GM18511 (cell line): ENCODE measurements around the gene PTPRG.

Source experiments
- ATAC-seq: cut with Tn5 transposase; IDR thresholded peaks from one replicate; pipeline ENCODE4 v1.9.1; 2021; ENCODE audit warnings: mild to moderate bottlenecking, moderate library complexity; ENCODE audit not compliant: unreplicated experiment

The PTPRG gene

DNA sequence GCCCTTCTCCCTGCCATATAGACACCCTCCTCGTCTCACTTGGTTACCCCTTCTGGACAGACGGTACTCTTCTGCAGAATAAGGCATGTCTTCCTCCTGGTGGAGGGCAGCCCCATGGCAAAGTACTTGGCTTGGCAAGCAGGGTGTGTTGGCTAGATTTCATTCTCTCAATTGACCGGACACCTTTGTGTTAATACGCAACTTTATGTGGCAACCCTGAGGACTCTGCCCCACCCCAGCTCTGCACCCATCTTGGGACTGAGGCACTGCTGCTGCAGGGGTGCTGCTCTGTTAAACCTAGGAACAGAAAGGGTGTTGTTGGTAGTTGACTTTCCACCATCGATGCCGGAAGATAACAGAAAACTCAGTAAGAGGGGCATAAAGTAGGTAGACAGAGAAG lies 55.2 kb downstream of the PTPRG start:
- ATAC-seq: no peak

DNA sequence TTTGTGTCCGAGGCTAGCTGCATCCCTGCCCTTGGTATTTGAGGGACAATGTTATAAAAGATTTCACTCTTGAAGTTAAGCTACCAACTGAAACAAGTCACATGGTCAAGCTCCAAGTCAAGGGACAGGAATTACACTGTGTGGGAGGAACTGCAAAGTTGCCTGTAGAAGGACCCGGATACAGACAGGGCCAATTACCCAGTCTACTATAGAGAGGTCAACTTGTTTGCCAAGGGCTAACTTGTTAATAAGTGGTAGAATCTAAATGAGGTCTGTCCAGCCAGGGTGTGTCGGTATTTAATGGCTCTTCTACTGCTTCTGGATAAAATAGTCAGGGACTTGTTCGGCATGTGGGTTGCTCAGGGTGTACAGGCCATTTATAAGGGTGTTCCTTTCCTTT lies 55.7 kb downstream of the PTPRG start:
- no peak for ATAC-seq

- no peak for ATAC-seq
These were observed 56.3 kb downstream of the PTPRG start for GRCh38 chr3:61617651-61618050.

- no peak for ATAC-seq
These were observed 56.9 kb downstream of the PTPRG start for GRCh38 chr3:61618231-61618630.

GRCh38 chr3:61618871-61619270 lies 57.5 kb downstream of the PTPRG start:
- no peak for ATAC-seq

DNA sequence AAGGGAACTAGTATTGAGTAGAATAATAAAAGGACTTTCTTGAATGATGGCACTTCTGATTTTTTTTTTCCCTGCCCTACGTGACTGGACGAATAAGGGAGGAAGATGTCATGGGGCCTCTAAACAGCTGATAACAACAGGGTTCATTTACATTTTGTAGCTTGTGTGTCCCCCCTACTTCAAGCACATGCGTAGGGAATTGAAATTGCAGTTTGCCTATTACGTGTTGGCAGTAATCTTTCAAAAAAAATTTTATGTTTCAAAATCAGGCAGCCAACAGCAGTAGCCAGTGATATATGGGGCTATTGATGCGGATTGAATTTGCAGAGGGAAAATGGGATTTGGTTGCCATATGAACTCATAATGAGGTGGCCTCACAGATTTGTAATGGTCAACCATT lies 58.7 kb downstream of the PTPRG start:
- no peak for ATAC-seq

DNA sequence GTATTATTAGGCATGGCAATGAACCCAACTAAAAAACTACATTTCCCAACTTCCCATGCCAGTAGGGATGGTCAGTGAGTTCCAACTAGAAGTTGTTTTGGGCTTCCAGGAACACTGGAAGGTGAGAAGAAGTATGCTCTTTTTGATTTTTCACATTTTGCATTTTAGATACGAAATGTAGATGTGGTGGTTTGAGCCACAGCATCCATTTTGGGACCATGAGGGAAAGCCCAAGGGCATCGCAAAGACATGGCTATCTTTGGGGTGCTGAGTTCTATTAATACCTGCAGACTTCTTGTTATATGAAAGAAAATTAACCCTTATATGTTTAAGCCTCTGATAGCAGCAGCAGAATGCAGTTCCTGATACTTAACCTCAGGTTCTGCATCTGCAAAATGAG lies 62.9 kb downstream of the PTPRG start:
- ATAC-seq: no peak

DNA sequence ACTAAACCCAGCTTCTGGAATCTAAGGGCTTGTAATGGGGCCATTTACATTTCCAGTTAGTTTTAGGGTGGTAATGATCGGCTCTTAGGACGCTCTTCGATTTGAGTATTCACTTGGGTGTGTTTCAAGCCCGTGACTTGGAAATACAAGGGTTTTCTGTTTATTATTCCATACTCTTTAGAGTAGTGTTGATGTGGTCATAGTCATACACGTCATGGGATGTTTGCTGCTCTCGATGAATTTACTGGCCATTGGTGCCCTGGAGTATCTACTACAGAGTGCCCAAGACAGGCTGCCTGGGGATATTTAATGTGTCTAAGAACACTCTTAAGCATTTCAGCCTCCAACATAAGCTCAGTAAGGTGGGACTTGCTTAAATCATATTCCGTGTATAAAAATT lies 64.1 kb downstream of the PTPRG start:
- ATAC-seq: no peak

GRCh38 chr3:61626484-61626883 lies 65.1 kb downstream of the PTPRG start:
- no peak for ATAC-seq

DNA sequence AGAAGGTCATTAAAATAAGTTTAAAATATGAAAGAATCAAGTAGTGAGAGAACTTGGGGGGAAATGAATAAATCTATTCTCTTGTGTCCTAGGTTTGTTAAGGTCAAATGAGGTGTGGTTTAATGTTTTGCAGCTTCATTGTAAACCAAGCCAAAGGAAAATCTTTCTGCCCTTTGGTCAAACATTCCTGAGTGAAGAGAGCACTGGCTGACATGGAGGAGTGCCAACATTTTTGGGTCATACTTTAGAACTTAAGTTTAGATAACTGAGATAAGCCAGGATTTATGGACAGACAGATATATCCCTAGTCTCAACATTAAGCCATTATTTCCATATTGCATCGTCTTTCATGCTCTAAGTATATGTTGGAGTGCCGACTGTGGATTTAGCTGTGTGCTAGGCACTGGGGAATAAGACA lies 66.4 kb downstream of the PTPRG start:
- no peak for ATAC-seq

DNA sequence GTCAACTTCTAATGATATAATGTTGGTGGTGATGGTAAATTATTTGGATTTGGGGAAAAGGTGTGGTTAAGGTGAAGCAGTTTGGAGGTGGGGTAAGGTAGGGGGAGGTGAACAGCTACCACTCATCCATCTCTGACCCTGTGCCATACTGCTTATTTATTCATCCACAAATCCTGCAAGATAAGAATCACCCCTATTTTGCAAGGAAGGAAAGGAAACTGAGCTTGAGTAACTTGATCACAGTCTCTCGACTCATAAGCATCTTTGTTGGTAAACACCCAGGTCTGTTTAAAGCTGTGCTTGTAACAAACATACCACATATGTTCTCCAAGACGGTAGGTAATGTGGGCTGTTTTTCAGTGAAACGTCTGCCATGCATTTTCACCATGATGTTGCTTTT lies 67.3 kb downstream of the PTPRG start:
- no peak for ATAC-seq

DNA sequence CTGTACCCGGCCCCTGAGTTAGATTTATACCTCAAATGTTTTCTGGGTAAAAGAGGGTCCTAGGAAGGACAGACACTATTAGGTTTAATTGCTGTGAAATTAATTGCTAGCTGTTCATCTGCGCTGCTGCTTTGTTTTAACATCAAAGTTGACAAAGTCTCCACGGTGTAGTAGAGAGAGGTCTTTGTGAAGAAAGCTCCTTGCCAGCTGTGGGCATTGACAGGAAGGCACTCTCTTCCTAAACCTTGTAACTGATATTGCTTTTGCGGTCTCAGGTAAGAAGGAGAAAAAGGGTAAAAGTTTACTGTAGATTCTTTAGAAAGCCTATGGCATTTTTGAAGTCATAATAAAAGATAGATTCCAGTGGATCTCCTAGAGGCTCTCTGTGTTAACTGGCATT lies 68.1 kb downstream of the PTPRG start:
- no peak for ATAC-seq

- ATAC-seq: no peak
These were observed 69.9 kb downstream of the PTPRG start for GRCh38 chr3:61631108-61631769.

- no peak for ATAC-seq
These were observed 71.3 kb downstream of the PTPRG start for GRCh38 chr3:61632568-61633175.

- ATAC-seq: no peak
These were observed 73.3 kb downstream of the PTPRG start for GRCh38 chr3:61634678-61635077.

GRCh38 chr3:61637088-61638051 lies 76.0 kb downstream of the PTPRG start:
- peak; percentile 82 for ATAC-seq

- ATAC-seq: no peak
These were observed 77.4 kb downstream of the PTPRG start for GRCh38 chr3:61638741-61639140.

DNA sequence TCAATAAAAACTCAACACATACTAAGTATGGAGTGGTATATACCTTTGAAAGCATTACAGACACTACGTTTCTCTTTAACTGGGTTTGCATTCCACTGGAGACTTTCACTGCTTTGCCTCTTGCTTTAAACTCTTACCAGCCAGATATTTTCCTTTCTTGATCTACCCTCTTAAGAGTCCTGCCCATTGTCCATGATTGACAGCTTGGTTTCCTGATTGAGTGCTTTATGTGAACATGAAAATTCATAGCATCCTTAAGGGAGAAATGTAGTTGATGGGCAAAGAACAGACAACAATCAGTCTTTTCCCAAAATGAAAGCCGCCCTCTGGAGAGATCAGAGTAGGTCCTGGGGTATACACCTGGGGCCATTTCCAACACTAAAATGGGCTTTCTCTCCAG lies 78.6 kb downstream of the PTPRG start:
- no peak for ATAC-seq

GRCh38 chr3:61645148-61645547 lies 83.8 kb downstream of the PTPRG start:
- no peak for ATAC-seq

GRCh38 chr3:61646360-61646759 lies 85.0 kb downstream of the PTPRG start:
- no peak for ATAC-seq

GRCh38 chr3:61646851-61647525 lies 85.6 kb downstream of the PTPRG start:
- ATAC-seq: no peak
